Measurements from ENCODE around the gene SCGB1C2.
"Not testable (repeated sequence)": the region's sequence is repeated elsewhere in the genome, so short reads cannot be mapped to it uniquely, and the experiment has no call there.

The SCGB1C2 gene

DNA sequence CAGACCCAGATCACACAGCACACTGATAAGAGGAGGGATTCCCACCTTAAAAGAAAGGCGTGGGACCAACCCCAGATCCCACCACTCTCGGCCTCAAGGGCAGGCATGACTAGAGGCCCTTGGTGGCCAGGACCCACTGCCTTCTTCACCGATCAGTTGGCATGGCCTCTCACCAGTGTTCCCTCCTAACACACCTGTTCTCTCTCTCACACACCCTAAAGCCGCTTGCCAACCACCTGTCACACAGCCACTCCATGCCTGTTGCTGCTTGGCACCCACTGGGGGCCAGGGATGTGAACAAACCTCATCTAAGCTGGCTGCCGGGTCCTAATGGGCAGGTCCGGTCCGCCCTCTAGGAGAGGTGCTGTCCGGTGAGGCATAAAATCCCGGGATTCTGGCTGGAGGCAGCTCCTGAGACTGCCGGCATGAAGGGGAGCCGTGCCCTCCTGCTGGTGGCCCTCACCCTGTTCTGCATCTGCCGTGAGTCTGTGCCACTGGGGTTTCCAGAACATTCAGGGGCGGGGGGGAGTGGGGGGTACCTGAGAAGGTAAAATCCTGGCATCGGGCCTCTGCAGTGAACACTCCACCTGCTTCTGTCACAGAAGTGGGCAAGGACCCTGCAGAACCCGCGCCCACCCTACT, at the start of gene SCGB1C2:
Gene SCGB1C2, plus strand, starts transcription at position 404 of the 642 bp plus-strand sequence. Its CDS starts 22 bp downstream, at position 426.
- DNase-seq (ENCODE audit: low read depth): not testable (repeated sequence)

DNA sequence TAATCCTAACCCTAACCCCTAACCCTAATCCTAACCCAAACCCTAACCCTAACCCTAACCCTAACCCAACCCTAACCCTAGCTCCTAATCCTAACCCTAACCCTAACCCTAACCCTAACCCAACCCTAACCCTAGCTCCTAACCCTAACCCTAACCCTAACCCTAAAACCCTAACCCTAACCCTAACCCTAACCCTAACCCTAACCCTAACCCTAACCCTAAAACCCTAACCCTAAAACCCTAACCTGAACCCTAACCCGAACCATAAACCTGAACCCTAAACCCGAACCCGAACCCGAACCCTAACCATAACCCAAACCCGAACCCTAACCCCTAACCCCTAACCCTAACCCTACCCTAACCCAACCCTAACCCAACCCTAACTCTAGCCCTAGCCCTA, 24.3 kb upstream of the SCGB1C2 start:
- DNase-seq (ENCODE audit: low read depth): not testable (repeated sequence)

DNA sequence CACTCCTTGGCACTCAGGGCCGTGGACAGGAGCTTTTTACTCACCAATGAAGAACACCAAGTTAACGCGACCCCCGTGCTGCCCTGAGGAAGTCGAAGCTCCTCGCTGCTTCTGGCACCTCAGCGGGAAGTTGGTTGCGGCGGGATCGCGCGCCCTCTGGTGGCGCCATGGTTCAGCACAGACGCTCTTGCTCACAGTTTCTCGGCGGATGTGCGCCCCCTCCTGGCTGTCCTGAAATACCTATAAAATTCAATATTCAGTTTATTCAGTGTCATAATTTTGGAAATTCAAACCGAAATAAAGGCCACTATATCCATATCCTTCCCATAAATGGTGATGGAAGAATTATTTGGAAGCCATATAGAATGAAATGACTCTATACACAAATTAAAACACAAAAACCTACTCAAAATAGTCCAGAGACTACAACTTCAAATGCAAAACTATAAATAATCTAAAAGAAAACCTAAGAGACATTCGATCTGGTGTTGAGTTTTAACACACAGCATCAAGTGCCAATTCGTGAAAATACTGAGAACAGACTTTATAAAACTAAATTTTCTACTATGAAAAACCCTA, 18.9 kb upstream of the SCGB1C2 start:
- not testable (repeated sequence) for DNase-seq (ENCODE audit: low read depth)

DNA sequence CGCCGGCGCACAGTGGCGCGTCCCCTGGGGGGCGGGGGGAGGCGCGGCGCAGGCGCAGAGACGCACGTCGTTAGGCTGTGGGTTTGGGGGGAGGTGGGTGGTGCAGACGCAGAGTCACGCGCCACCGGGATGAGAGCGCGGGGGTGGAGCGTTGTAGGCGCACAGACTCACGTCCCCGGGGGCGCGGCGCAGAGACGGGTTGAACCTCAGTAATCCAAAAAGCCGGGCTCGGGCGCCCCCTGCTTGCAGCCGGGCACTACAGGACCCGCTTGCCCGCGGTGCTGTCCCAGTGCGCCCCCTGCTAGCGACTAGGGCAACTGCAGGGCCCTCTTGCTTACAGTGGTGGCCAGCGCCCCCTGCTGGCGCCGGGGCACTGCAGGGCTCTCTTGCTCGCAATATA, 3.4 kb upstream of the SCGB1C2 start:
- not testable (repeated sequence) for DNase-seq (ENCODE audit: low read depth)

DNA sequence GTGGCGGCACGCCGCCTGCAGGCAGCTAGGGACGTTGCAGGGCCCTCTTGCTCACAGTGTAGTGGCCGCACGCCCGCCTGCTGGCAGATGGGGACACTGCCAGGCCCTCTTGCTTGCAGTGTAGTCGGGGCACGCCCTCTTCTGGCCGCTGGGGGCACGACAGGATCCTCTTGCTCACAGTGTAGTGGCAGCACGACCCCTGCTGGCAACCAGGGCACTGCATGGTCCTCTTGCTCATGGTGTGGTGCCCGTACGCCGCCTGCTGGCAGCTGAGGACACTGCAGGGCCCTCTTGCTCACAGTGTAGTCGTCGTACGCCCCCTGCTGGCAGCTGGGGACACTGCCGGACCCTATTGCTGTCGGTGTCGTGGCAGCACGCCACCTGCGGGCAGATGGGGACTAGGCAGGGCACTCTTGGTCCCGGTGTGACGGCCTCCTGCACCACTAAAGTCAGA, 3.0 kb upstream of the SCGB1C2 start:
- peak; percentile 43 for DNase-seq (ENCODE audit: low read depth)

DNA sequence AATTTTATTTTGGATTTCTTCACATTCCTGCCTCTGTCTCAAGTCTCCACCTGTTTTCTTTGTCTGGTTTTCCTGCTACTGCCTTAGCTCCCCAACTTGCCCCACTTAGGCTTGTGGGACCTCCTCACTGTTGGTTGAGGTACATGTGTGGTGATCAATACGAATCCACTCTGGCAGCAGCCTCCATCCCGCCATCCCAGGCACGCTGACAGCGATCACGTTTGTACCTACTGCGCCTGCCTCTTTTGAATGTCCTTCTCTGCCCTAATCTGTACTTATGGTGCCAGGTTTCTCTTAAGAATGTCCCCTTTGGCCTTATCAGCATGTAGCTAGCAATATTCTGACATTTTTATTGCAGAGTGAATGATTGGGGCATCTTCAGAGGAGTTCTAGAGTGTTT, 2.3 kb upstream of the SCGB1C2 start:
- not testable (repeated sequence) for DNase-seq (ENCODE audit: low read depth)

DNA sequence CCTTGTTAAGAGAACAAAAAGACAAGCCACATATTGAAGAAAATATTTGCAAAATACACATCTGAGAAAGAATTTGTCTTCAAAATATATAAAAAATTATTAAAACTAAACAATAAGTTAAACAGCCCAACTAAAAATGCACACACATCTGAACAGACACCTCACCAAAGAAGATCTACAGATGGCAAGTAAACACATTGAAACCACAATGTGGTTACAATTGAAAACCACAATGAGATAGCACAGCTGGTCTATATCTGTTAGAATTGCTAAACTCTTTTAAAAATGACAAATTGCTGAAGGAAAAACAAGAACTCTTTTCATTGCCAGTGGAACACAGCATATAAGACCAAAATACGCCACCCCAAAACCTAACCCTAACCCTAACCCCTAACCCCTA, 1.5 kb upstream of the SCGB1C2 start:
- DNase-seq (ENCODE audit: low read depth): not testable (repeated sequence)

DNA sequence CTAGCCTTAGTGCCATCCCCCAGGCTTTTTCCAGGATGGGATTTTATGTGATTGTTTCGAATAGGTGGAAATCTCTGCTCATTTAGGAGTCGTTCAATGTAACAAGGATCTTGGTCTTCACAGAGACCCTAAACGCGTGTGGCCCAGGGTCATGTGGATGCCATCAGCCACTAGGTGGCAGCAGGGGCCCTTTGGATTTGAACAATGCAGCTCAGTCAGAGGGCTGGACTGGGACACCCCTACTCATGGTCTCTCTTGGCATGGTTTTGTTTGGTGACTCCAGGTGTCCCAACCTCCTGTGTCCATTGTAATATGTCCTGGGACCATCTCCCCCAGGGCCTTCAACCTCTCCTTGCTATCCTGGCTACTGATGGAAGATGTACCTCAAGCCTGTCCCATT, 838 bp upstream of the SCGB1C2 start:
- DNase-seq (ENCODE audit: low read depth): peak; percentile 56

DNA sequence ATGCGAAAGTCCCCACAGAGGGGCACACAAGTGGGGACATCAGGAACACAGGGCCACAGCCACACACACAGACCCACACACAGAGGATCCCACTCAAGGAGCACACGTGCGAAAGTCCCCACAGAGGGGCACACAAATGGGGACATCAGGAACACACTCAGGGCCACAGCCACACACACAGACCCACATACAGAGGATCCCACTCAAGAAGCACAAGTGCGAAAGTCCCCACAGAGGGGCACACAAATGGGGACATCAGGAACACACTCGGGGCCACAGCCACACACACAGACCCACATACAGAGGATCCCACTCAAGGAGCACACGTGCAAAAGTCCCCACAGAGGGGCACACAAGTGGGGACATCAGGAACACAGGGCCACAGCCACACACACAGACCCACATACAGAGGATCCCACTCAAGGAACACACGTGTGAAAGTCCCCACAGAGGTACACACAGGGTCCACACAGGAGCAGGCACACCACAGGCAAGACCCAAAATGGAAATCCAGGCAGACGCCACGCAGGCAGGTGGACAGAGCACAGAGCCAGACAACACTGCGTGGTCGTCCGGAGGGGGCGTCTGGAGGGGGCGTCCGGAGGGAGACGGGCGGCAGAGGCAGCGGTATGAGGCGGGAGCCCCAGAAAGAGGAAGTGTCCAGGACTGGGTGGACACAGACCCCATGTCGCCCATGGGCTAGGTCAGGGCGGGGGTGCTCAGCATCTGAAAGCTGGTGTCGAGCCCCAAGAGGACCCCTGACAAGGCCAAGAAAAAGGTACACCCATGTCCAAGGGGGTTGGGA, 2.2 kb downstream of the SCGB1C2 start:
- not testable (repeated sequence) for DNase-seq (ENCODE audit: low read depth)

DNA sequence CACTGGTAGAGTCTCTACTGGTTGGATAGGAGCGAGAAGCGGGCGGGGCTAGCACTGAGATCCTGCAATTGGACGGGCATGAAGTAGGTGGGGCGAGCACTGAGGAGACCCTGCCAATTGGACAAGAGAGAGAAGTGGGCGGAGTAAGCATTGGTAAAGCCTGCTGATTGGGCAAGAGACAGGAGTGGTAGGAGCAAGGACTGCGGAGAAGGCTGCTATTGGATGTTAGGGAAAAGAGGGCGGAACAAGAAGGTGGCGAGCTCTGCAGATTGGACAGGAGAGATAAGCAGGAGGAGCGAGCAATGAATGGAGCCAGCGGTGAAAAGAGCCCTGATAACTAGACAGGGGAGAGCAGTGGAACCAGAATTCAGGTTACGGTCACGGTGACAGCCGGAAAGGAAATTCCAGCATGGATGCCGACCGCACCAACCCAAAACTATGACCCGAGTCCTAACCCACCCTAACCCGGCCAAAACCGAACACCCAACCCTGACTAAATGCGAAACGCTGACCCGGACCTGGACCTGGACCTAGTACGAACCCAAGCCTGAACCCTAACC, 4.8 kb downstream of the SCGB1C2 start:
- DNase-seq (ENCODE audit: low read depth): no peak

DNA sequence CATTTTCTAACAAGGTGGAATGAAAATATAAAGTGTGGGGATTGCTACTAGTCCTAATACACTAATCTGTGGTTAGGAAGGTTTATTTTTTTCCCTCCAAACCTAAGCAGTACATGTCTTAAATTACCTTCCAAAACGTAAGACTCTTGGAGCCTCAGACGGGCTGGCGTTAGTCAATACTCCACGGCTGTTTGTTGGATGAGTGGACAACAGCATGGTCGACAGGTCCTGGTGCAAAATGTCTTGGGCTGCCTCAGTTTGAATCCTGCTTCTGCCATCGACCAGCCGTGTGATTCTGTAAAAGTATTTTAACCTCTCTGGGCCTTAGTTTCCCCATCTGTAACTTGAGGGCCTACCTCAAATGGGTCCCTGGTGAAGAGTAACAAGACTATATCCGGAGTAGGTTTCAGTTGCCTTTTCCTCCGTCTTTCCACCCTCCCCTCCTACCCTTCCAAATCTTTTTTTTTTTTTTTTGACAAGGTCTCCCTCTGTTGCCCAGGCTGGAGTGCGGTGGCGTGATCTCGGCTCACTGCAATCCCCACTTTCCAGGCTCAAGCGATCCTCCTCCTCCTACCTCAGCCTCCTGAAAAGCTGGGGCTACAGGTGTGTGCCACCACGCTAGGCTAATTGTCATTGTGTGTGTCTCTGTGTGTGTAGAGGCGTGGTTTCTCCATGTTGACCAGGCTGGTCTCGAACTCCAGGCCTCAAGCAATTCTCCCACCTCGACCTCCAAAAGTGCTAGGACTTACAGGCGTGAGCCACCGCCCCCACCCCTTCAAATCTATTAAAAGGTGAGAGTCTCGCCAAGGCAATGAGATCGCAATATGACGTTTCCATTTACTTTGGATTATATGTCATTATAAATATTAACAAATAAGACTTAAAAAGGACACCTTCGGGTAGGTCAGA, 5.8 kb downstream of the SCGB1C2 start:
- no peak for DNase-seq (ENCODE audit: low read depth)

DNA sequence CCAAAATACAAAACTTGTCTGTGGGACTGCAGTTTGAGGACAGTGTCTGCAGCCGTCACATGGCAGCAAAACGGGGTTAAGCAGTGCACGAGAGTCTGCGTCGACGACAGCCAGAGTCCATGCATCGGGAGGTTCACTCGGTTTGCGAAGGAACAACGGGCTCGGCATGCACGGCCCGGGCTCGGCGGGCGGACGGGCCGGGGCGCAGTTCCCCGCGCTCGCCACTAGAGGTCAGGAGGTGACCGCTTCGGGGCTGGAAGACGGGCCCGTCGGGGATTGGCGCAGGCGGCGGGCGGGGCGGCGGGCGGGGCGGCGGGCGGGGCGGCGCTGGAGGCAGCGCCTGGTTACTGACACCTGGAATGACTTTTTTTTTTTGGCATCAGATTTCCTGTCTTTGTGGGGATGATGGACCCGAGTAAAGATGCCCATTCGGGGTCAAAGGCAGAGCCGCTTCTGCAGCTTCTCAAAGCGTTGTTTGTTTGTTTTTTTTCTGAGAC, 6.5 kb downstream of the SCGB1C2 start:
- peak; percentile 54 for DNase-seq (ENCODE audit: low read depth)

DNA sequence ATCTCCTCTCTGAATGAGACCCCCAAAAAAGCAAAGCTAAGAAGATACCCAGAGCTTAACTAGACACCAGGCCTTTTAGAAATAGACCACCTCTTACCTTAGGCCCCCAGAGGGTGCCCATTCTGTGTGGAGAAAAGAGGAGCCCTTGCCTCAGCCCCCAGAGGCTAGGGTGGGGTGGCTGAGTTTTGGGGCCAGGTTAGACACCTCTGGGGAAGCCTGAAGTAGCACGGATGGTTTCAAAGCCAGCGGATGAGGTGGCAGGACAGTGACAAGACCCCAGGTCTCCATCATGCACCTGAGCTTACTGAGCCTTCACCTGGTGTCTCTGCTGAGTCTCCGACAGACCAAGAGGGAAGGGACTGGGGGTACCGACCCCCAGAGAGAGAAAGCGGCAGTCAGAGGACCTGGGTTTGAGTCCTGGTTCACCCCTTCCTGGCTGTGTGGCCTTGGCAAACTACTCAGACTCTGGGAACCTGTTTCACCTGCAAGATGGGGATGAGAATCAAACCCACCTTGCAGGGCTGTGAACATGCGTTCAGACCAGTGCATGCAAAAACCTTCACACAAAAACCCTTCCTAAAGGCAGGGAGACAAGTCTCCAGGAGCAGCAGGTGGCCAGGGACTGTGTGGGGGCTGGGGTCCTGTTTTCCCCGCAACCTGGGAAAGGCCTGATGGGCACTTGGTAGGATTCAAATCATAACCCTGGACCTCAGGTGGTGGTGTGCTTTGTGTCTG, 7.7 kb downstream of the SCGB1C2 start:
- DNase-seq (ENCODE audit: low read depth): no peak

DNA sequence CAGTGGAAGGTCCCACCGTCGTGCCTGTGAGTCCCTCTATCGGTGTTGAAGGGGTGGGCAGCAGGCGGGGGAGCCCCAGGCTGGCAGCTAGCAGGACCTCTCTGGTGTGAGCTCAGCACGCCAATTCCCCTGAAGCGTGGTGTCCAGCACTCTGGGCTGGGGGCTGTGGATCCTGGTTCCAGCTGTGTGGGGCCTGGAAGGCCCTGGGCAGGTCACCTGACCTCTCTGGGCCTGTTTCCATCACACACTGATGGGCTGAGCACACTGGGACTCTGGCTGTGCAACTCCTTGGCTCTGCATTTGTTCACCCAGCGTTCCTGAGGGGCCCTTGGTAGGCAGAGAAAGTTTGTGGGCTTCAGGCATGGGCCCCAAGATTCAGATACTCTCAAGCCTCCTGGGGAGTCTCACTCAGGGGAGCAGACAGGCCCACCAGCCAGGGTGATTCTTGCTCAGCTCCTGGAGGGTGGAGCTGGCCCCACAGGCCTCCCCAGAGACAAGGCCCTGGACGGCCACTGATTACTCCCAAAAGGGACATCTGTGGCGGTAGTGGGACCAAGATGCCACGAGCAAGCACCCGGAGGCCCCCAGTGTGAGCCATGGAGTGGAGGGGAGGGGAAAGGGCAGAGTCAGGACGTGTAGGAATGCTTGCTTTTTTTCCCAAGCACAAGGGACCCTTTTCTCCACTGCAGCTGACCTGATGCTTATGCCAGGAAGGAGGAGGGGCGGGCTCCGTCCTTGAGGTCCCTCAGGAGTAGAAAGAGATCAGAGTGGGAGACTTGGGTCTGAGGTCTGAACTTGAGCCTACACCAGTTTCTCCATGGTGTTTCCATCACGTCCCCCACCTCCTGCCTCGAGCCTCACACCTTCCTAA, 8.5 kb downstream of the SCGB1C2 start:
- no peak for DNase-seq (ENCODE audit: low read depth)

DNA sequence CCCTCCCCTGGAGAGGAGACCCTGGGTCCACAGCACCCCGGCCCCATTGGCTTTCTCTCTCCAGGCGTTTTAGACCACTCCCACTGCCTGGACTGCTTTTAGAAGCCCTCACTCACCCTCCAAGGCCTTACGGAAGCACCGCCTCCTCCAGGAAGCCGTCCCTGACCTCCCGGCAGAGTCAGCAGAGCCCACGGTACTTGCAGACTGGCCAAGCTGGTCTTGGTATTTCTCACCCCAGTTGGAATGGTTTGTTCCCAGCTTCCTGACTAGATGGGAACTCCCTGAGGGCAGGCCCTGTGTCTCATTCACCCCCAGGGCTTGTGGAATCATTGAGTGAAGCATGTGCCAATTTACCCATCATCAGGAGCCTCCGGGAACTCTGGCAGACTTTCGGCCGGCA, 9.2 kb downstream of the SCGB1C2 start:
- no peak for DNase-seq (ENCODE audit: low read depth)

DNA sequence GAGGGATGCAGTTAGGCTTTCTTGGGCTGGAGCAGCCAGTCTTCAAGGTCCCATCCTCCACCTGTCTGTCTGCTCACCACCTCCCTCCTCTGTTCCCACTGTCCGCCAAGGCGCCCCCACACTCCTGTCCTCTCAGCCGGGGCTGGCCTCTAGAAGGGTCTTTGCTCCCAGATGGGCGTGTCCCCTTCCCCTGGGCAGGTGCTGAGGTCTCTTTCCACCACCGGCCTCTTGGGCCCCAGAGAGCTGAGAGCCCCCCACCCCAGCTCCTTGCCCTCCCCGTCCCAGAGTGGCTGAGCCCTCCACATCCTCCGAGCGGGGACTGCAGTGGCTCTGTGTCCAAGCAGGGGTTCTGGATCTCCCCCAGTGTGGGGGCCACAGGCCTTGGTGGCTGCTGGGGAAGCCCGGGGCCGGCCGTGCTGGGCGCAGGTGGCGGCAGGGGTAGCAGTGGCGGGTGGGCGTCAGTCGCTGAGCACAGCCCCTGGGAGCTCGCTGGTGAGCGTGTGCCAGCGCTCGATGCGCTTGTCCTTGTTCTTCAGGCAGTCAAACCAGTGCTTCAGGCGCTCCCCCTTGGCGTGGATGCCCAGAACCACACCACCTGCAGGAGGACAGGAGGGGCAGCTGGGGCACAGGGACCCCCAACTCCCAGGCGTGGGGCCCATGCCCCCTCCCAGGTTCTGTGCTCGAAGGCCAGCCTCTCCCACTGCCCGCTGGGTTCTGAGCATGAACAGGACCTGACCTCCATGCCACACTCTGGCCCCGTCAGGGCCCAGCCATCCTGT, 9.8 kb downstream of the SCGB1C2 start:
- DNase-seq (ENCODE audit: low read depth): no peak

DNA sequence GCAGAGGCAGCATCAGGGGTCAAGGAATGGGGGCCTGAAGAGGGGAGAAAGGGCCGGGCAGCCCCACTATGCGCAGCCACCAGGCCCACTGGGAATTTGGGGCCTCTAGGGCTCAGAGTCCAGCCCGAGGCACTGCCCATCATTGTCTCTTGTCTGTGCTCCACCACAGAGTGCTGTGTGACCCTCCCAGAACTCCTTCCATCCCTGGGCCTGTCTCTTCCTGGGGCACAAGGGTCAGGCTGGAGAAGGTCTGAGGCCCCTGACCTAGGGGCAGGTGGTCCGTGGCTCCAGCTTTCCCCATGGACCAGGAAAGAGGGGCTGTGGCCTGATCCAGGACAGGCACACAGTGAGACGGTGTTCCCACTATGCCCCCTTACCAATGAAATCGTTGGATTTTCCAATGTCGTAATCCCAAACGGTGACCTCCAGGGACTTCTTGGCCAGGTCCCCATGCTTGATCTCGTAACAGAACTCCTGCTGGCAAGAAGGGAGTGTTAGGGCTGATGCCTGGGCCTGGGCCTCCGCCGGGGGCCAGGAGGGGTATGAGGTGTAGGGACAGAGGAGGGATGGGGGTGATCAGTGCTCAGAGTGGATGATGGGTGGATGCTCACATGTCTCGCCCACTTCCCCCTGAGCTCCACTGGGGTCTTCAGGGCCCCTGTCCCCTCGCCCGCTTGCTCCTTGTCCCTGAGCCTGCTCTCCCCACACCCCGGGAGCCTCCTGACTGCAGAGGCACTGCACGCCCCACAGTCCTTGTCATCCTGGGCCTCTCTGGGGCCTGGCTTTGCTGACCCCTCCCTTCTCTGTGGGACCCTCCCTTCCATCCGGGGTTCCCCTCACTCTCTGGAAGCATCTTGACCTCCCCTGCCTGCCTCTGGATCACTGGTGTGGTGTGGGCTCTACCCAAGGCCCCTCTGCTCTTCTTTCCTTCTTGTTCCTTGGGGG, 10.7 kb downstream of the SCGB1C2 start:
- no peak for DNase-seq (ENCODE audit: low read depth)

DNA sequence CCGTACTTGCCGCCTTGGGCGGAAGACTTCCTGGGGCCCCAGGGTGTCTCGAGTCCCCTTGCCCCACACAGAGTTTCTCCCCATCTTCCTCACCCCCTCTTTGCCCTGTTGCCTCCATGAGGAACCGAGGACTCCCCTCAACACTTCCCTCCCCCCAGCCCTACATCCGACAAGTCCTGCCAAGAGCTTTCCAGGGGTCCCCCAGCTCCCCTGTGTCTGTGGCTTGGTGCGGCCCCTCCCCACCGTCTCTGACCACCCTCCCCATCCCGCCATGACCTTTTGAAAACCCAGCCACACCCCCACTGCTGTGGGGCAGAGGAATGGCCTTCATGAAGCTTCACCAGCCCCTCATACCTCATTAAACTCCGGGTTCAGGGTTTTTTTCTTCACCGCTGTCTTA, 11.4 kb downstream of the SCGB1C2 start:
- DNase-seq (ENCODE audit: low read depth): no peak
